ENCODE measurements around the gene FAM89B.

Gene FAM89B

DNA sequence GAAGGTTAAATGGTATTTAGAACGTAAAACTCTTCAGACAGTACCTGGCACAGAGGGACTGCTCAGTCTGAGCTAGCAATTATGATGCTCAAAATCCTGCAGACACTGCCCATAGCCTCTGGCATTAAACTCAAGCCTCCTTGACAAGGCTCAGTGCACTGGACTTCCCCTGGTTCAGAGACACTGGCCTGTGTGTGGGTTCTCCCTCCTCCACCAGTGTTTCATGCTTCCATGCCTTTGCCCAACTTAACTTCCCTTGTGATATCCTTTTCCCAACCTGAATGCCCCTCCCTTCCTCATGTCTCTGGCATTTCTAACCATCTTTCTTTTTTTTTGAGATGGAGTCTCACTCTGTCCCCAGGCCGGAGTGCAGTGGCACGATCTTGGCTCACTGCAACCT is 23.2 kb upstream of the FAM89B start:
- H3K4me3 ChIP-seq (ENCODE audit: low read length): no peak overlapping the region
- no peak for DNase-seq (ENCODE audit: low read depth)
- TF ChIP-seq, protein P1, sequence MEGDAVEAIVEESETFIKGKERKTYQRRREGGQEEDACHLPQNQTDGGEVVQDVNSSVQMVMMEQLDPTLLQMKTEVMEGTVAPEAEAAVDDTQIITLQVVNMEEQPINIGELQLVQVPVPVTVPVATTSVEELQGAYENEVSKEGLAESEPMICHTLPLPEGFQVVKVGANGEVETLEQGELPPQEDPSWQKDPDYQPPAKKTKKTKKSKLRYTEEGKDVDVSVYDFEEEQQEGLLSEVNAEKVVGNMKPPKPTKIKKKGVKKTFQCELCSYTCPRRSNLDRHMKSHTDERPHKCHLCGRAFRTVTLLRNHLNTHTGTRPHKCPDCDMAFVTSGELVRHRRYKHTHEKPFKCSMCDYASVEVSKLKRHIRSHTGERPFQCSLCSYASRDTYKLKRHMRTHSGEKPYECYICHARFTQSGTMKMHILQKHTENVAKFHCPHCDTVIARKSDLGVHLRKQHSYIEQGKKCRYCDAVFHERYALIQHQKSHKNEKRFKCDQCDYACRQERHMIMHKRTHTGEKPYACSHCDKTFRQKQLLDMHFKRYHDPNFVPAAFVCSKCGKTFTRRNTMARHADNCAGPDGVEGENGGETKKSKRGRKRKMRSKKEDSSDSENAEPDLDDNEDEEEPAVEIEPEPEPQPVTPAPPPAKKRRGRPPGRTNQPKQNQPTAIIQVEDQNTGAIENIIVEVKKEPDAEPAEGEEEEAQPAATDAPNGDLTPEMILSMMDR (IDR thresholded peaks at IDR 0.05; ENCODE audit: insufficient read depth, low read depth, low read length, missing control alignments): no peak

DNA sequence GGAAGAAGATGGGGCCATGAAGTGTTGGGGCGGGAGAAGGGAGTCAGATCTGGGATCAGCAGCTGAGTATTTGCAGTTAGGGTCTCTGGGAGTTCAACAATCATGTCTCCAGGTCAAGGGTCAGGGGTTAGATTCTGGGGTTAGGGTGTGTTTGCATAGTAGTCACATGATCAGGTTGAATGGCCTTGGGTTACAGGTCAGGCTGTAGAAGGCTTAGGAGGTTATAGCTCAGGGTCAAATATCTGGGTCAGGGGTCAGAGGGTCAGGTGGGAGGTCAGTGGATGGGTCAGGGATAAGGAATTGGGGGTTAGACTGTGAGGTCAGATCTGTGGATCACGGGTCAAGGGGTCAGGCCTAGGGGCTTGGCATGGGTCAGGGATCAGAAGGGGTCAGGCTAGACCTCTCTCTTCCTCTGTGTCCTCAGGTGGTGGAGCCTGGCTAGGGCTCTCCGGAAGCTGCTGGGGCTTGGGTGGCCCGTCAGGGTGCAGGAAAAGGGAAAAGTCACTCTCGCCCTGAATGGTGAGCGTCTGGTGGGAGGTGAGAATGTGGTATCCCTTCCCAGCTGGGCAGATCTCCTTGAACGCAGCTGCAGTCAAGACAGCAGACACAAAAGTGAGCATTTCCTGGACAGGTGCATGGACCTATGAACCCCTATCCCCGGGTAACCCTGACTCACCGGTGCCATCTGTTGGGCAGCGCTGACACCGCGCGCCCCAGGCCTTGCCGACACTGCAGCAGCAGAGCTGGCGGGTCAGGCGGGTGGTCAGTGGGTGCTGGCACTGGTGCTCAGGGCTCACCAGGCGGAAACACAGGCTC is 20.6 kb upstream of the FAM89B start:
- TF ChIP-seq, protein P1 (IDR thresholded peaks at IDR 0.05; ENCODE audit: insufficient read depth, low read depth, low read length, missing control alignments): peak; percentile 52
- DNase-seq (ENCODE audit: low read depth): peak; percentile 54
- no peak overlapping the region for H3K4me3 ChIP-seq (ENCODE audit: low read length)

DNA sequence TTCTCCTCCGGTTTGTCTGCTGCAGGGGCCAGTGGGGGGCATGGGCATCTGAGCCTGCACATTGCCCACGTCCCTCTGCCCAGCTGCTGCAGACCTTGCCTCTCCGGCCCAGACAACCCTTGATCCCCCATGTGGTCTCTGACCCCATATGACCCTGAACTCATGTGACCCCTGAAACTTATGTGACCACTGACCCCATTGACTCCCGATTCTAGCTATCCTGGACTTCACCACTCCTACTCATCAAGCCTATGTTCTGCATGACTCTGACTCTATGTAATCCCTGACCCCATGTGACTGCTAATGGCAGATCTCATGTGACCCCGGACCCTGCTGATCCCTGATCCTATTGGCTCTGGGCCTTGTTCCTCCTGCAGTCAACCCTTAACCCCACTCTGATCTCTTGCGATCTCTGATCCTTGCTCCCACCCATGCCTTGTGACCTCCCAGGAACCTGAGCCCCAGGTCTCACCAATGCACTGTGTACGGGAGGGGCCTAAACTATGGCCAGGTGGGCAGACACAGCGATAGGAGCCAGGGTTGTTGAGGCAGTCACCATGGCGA is 19.9 kb upstream of the FAM89B start:
- DNase-seq (ENCODE audit: low read depth): no peak
- TF ChIP-seq, protein P1 (IDR thresholded peaks at IDR 0.05; ENCODE audit: insufficient read depth, low read depth, low read length, missing control alignments): no peak
- H3K4me3 ChIP-seq (ENCODE audit: low read length): no peak overlapping the region

DNA sequence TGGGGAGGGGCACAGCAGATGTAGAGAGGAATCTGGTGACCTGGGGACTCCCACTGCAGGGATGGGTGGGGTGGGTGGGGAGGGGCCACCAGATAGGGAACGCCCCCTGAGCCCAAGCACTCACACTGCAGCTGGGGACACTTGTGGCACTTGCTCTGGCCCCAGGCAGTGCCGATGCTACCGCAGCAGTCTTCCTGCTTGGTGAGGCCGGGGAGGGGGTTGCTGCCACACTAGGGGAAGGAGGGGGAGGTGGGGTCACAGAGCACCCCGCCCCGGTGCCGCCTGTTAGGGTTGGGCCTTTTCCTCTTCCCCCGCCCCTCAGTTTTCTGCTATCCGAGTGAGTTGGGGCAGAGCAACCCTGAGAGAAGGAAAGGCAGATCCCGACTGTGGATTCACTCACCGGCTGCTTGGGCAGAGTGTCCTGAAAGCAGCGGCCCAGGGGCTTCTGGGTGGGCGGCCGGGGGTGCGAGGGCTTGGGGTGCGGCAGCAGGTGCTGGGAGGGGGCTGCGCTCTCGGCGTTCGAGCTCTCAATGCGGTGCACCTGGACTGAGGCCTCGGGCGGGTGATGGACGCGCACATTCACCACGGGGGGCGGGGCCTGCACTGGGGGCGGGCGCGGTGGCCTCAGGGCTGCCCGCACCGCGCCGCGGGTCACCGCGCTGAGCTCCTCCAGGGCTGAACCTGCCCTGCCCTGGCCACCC is 18.9 kb upstream of the FAM89B start:
- TF ChIP-seq, protein P1 (IDR thresholded peaks at IDR 0.05; ENCODE audit: insufficient read depth, low read depth, low read length, missing control alignments): no peak
- no peak overlapping the region for H3K4me3 ChIP-seq (ENCODE audit: low read length)
- no peak for DNase-seq (ENCODE audit: low read depth)

DNA sequence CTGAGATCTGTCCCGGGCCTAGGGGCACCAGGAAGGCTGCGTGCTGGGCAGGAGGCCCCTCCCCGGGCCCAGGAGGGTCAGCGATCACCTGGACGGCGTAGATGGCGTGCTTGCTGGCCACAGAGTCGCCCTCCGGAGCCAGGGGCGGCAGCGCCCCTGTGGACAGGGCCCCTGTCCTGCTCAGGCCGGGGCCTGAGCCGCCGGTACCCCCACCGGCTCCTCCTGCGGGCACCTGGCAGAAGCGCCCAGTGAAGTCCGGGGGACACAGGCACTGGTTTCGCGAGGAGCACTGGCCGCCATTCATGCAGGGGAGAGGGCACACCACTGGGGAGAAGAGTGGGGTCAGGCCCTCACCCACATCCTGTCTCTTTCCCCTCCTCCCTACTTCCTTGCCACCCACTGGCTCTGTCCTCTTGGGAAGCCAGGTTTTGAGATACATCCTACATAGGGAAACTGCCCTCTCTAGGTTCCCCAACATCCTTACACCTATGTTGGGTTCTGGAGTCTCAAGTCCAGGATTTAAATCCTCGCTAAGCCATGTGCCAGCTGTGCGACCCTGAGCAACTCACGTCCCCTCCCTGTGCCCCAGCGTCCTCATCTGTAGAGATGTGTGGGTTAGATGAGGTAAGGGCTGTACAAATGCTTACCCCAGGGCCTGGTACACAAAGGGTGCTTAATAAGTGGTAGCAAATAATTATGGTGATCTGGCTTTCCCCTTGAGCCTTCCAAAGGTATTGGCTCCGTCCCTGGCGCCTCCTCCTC is 18.1 kb upstream of the FAM89B start:
- TF ChIP-seq, protein P1 (IDR thresholded peaks at IDR 0.05; ENCODE audit: insufficient read depth, low read depth, low read length, missing control alignments): no peak
- no peak for DNase-seq (ENCODE audit: low read depth)
- no peak overlapping the region for H3K4me3 ChIP-seq (ENCODE audit: low read length)

DNA sequence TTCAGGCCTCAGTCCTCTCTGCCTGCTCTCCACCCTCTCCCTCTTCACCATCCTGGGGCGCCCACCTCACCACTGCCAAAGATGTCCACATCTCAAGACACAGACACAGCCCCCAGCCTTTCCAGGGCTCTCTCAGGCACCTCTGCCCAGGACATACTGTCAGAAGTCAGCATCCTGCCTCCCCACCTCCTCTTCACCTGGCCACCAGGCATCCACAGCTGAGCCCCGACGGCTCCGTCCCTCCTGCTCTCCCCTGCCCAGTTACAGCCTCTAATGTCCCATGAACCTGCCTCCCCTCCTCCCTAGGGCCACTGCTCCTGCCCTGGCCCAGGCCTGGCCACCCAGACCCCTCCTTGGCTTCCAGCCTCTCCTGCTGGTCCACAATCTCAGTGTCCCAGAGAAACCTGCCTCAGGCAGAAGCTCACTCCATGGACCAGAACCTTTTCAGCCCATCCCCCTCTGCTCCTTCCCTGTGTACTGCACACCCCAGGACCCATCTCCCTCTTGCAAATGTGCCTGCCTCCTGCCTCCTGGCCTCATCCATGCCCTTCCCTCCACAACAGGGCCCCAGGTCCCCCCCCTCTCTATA is 17.4 kb upstream of the FAM89B start:
- TF ChIP-seq, protein P1 (IDR thresholded peaks at IDR 0.05; ENCODE audit: insufficient read depth, low read depth, low read length, missing control alignments): no peak
- no peak overlapping the region for H3K4me3 ChIP-seq (ENCODE audit: low read length)
- no peak for DNase-seq (ENCODE audit: low read depth)

Data from epithelial cell of esophagus (primary cell).